Fibroblast of villous mesenchyme (primary cell): ENCODE data around the gene ATP1A1. TPM values are rescaled to one million over a fixed set of nuclear protein-coding genes. Genes with fewer than 3 reads are reported as not detected.

Experiments used
- DNase-seq: peaks from one replicate; pipeline ENCODE4 v3.0.0-alpha.2; 2010; ENCODE audit warnings: low read depth
- H3K4me3 ChIP-seq: 2 replicates; pipeline ENCODE4 v1.5.1; 2011; ENCODE audit warnings: low read depth, mild to moderate bottlenecking, low read length
- CTCF ChIP-seq: IDR thresholded peaks from 2 replicates; pipeline ENCODE4 v1.5.1; 2012; ENCODE audit warnings: low read depth, mild to moderate bottlenecking, low read length; ENCODE audit not compliant: insufficient read depth
- total RNA-seq: library from RNA; depleted of rRNA; stranded (reverse); fragments of >200 nt; gene quantifications from 2 replicates; pipeline ENCODE4 v1.2.3, GENCODE V29; 2012

The ATP1A1 gene
- total RNA-seq, 1 donor: 107 TPM

DNA sequence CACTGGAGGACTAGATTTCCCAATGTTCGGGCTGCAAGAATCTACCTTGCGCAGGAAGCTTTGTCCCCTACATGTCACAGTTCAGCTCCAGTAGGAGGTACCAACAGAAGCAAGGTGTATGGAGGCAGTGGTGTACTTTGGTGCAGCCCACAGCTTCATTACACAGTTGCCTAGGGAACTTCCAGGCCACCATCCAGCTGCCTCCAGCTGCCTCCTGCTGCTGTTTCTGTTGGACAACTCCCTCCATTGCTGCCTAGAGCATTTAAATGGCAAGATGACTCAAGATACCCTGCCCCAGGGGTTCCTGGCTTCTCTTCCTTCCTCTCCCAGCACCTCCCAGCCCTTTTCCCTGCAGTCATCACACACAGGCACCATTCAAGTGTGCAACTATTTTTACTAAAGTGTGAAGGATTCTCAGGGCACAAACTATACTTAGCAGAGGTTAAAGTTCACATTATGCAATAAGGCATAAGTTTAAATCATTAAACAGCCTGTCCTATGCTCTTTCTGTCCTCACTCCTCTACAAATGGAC, 39.0 kb upstream of the ATP1A1 start:
- no peak for TF ChIP-seq CTCF
- H3K4me3 ChIP-seq: no peak overlapping the region
- DNase-seq: peak; percentile 69

DNA sequence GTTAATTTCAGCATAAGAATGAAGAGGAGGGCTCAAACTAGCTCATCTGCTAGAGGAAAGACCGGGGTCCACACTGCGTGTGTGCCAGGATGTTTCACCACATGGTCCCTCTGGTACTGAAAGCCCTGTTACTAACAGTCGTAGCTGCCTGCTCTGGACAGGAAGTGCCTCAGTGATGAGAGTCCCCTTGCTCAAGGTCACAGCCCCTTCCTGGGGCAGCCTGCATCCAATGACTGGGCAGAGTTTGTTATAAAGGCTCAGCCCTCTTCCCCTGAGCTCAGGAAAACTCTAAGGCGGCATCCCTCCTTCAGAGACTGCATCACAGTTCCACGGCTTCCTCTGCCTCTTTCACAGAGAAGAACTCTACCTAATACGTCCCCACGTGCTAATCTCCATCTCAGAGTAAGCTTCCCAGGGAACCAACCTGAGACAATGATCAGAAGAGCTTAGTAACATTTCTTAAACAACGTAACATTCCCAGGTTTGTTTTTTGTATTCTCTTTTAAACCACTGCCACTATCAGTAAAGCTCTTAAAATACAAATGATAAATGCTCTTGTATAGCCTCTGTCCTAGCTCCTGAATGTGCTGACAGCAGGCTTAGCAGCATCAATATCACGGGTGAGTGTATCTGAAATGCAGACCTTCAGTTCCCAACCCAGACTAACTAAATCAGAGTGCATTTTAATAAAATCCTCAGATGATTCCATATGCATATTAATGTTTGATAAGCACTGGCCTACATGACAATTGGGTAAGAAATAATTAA, 38.0 kb upstream of the ATP1A1 start:
- no peak for TF ChIP-seq CTCF
- no peak overlapping the region for H3K4me3 ChIP-seq
- DNase-seq: no peak

- TF ChIP-seq CTCF: no peak
- no peak for DNase-seq
- no peak overlapping the region for H3K4me3 ChIP-seq
These were observed 37.0 kb upstream of the ATP1A1 start for GRCh38 chr1:116335850-116336624.

GRCh38 chr1:116337398-116337797, 35.6 kb upstream of the ATP1A1 start:
- DNase-seq: no peak
- no peak for TF ChIP-seq CTCF
- no peak overlapping the region for H3K4me3 ChIP-seq

GRCh38 chr1:116338400-116338799, 34.6 kb upstream of the ATP1A1 start:
- no peak for TF ChIP-seq CTCF
- no peak overlapping the region for H3K4me3 ChIP-seq
- no peak for DNase-seq

- no peak for TF ChIP-seq CTCF
- no peak for DNase-seq
- no peak overlapping the region for H3K4me3 ChIP-seq
These were observed 32.4 kb upstream of the ATP1A1 start for GRCh38 chr1:116340506-116341231.
